Pancreas (tissue), 10 donors: ENCODE data around the gene CWF19L2. TPM values are rescaled to one million over a fixed set of nuclear protein-coding genes. Genes with fewer than 3 reads are reported as not detected.

ENCODE experiments used
- ATAC-seq, 4 donors: fragments of 200-7000 bp; cut with Tn5 transposase; one replicate each; pipeline versions ENCODE4 v1.8.0 to v1.9.1; 2020; ENCODE audit warnings: mild to moderate bottlenecking in 4 of 4, moderate library complexity in 4 of 4
- DNase-seq, 6 donors: peaks; one replicate each; pipeline ENCODE4 v3.0.0-alpha.2; 2020
- FAIRE-seq: peaks from 2 replicates; lab custom pipeline; 2012; peaks lifted over from hg19 to GRCh38; lab: Jason Lieb, UNC
- H3K27ac ChIP-seq, 4 donors: fragments of 200-600 bp; sonication (generic); 1 replicate in 3 of 4; 2 replicates in 1 of 4; pipeline versions ENCODE4 v1.5.0 to v1.8.0; 2020
- H3K27me3 ChIP-seq, 4 donors: fragments of 200-600 bp; one replicate each; pipeline ENCODE4 v1.8.0; 2021
- H3K36me3 ChIP-seq, 3 donors: fragments of 200-600 bp; sonication (generic) in 1 of 3; one replicate each; pipeline versions ENCODE4 v1.5.0 to v1.8.0; 2020 to 2021
- H3K4me1 ChIP-seq, 3 donors: fragments of 200-600 bp; one replicate each; pipeline ENCODE4 v1.8.0; 2021
- H3K4me3 ChIP-seq, 4 donors: fragments of 200-600 bp; sonication (generic) in 2 of 4; one replicate each; pipeline versions ENCODE4 v1.5.0 to v1.8.0; 2020 to 2021
- H3K9me3 ChIP-seq, 4 donors: fragments of 200-600 bp; one replicate each; pipeline ENCODE4 v1.8.0; 2021
- WGBS, 2 donors: extraction: QIAGEN DNeasy Blood & Tissue Kit; methylation state at CpG; one replicate each; pipeline ENCODE4 v1.1.7; 2013; 5-methylcytosine and 5-hydroxymethylcytosine counted together
- intact Hi-C, 3 donors: fragments of 100-400 bp; cut with DNase I; formaldehyde crosslinking; loops; one replicate each; pipeline versions ENCODE4 v1.11.1 to v1.14.2; 2022
- polyA plus RNA-seq, 2 donors: library from polyadenylated mRNA; stranded (reverse); fragments of 200-250 nt; gene quantifications; one replicate each; pipeline ENCODE4 v1.2.3, GENCODE V29; 2013
- total RNA-seq, 6 donors: library from RNA; stranded (reverse); fragmentation: NEBNext Ultra II Directional in 4 of 6; extraction: Animal tissue kit (Norgen Biotek cat#: 25700) in 4 of 6; gene quantifications; one replicate each; pipeline versions ENCODE4 v1.2.1 to v1.2.4, GENCODE V29; 2021 to 2023
- TF ChIP-seq, protein P1 (sequence below), 4 donors: fragments of 200-600 bp; sonication (generic) in 3 of 4; IDR thresholded peaks; one replicate each; pipeline versions ENCODE4 v1.5.0 to v1.8.0; 2021; ENCODE audit warnings: antibody characterized with exemption in 4 of 4
- donor health status: healthy with polysubstance abuse.
- donor health status: DM: no; HTN: no; CAD: no; lungs with moderate emphysema.
- donor health status: DM: no; HTN: no; CAD: no.
- donor health status: control.
- donor health status: control.
- donor health status: Bipolar disorder and iron deficiency.
- donor health status: DM: yes; HTN: yes; CAD: no.
- donor health status: DM: no; HTN: no; CAD: no.
- donor health status: DM: no; HTN: no; CAD: no.
- donor health status: DM: yes; HTN: yes; CAD: no.

The CWF19L2 gene
- total and polyA plus RNA-seq, 8 donors = 3.2 to 14.0 (median 6.2) TPM

- Histone ChIP-seq H3K4me1 (no peaks in the 10 kb centered on the region), H3K36me3 (no peaks in the 10 kb centered on the region), H3K9me3 (no peaks in the 10 kb centered on the region), H3K27me3 (no peaks in the 10 kb centered on the region), H3K4me3 (no peak overlapping the region), H3K27ac (no peak overlapping the region)
- intact Hi-C loops = no loop called here
- no peak for ATAC-seq
- 60 to 61% methylated on average over 4 of the region's 4 CpGs for WGBS, 2 donors
- no peak for FAIRE-seq
- TF ChIP-seq, protein P1, sequence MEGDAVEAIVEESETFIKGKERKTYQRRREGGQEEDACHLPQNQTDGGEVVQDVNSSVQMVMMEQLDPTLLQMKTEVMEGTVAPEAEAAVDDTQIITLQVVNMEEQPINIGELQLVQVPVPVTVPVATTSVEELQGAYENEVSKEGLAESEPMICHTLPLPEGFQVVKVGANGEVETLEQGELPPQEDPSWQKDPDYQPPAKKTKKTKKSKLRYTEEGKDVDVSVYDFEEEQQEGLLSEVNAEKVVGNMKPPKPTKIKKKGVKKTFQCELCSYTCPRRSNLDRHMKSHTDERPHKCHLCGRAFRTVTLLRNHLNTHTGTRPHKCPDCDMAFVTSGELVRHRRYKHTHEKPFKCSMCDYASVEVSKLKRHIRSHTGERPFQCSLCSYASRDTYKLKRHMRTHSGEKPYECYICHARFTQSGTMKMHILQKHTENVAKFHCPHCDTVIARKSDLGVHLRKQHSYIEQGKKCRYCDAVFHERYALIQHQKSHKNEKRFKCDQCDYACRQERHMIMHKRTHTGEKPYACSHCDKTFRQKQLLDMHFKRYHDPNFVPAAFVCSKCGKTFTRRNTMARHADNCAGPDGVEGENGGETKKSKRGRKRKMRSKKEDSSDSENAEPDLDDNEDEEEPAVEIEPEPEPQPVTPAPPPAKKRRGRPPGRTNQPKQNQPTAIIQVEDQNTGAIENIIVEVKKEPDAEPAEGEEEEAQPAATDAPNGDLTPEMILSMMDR (IDR thresholded peaks at IDR 0.05) = no peak
- DNase-seq = no peak
Measured at GRCh38 chr11:107496011-107496410, 38.4 kb upstream of the CWF19L2 start.

GRCh38 chr11:107494055-107494454 lies 36.4 kb upstream of the CWF19L2 start:
- intact Hi-C loops = no loop called here
- H3K4me1 ChIP-seq = no peaks in the 10 kb centered on the region
- ATAC-seq = no peak
- WGBS, 2 donors = 39 to 51% methylated on average over 1 of the region's 1 CpG
- FAIRE-seq = no peak
- no peak overlapping the region for H3K4me3 ChIP-seq
- H3K27ac ChIP-seq = no peak overlapping the region
- no peak for DNase-seq
- no peaks in the 10 kb centered on the region for H3K9me3 ChIP-seq
- TF ChIP-seq, protein P1 (IDR thresholded peaks at IDR 0.05) = no peak
- no peaks in the 10 kb centered on the region for H3K27me3 ChIP-seq
- H3K36me3 ChIP-seq = no peaks in the 10 kb centered on the region

DNA sequence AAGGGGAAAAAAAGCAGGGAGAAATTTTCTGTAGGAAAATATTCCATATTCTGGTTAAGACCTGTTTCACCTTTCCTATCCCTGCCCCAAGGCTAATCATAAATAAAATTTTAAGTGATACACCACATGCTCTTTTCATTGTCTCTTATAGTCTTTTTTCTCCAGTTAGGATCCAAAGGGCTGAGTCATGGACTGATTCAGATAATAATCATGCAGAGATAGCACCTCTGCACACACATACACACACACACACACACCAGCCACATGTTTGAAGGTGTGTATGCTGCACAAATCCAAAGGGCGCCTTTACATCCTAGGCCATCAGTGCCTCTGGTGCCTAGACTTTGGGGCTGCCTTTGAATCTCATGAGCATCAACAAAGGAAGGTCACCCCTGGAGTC lies 35.5 kb upstream of the CWF19L2 start:
- 81 to 93% methylated on average over 1 of the region's 1 CpG for WGBS, 2 donors
- FAIRE-seq = no peak
- DNase-seq = no peak
- H3K4me1 ChIP-seq = no peaks in the 10 kb centered on the region
- ATAC-seq = no peak
- no peaks in the 10 kb centered on the region for H3K9me3 ChIP-seq
- no peaks in the 10 kb centered on the region for H3K27me3 ChIP-seq
- TF ChIP-seq, protein P1 (IDR thresholded peaks at IDR 0.05) = no peak
- H3K36me3 ChIP-seq = no peaks in the 10 kb centered on the region
- no peak overlapping the region for H3K27ac ChIP-seq
- intact Hi-C loops = no loop called here
- no peak overlapping the region for H3K4me3 ChIP-seq

DNA sequence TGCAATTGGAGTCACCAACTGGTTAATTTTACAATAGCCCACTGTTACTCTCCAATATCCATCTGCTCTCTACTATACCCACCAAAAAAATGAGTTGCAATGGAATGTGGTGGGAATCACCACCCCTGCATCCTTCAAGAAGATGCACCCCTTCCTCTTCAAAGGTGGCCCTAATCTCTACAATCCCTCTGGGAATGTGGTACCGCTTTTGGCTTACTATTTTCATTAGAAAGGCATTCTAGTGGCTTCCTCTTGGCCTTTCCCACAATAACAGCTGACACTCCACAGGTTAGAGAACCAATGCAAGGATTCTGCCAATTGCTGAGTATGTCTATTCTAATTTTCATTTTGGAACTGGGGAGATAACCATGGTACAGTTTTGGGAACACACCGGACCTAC lies 33.2 kb upstream of the CWF19L2 start:
- no peaks in the 10 kb centered on the region for H3K9me3 ChIP-seq
- no peaks in the 10 kb centered on the region for H3K4me1 ChIP-seq
- intact Hi-C loops = no loop called here
- 76 to 84% methylated on average over 2 of the region's 2 CpGs for WGBS, 2 donors
- TF ChIP-seq, protein P1 (IDR thresholded peaks at IDR 0.05) = no peak
- no peak overlapping the region for H3K4me3 ChIP-seq
- ATAC-seq (no peak), DNase-seq (no peak), FAIRE-seq (no peak)
- H3K27me3 ChIP-seq = peaks cover 0 to 7% (median 0%) of the 10 kb centered on the region in 4 donors
- H3K36me3 ChIP-seq = no peaks in the 10 kb centered on the region
- H3K27ac ChIP-seq = no peak overlapping the region

DNA sequence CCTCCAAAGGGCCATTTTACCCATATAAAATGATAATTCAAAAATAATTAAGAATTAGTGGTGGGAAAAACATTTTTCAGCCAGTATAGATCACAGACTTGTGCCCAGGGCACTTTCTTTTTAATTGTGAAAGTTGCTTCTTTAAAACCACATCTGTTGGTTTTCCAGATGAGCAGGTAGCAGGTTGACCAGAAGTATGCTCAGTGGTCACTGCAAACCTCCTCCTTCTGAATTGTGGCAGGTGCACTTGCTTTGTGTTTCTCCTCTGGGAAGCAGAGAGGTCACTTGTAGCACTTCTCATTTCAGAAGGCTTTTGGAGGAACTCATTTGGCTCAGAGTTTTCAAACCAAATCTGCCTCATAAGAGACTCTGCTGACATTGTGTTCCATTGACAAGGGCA lies 24.6 kb upstream of the CWF19L2 start:
- FAIRE-seq (no peak), ATAC-seq (no peak), DNase-seq (no peak)
- Histone ChIP-seq H3K27me3 (peaks cover 0 to 7% (median 0%) of the 10 kb centered on the region in 4 donors), H3K4me3 (no peak overlapping the region), H3K36me3 (no peaks in the 10 kb centered on the region), H3K4me1 (no peaks in the 10 kb centered on the region), H3K9me3 (no peaks in the 10 kb centered on the region), H3K27ac (no peak overlapping the region)
- intact Hi-C loops = no loop called here
- TF ChIP-seq, protein P1 (IDR thresholded peaks at IDR 0.05) = no peak
